ENCODE data around the gene COLEC12.
A peak's percentile ranks its signal among the peaks of the same experiment; 100 is the strongest.
"Not testable (repeated sequence)": the region's sequence is repeated elsewhere in the genome, so short reads cannot be mapped to it uniquely, and the experiment has no call there.

The COLEC12 gene

GRCh38 chr18:408367-408766, 92.1 kb downstream of the COLEC12 start:
- Histone ChIP-seq H3K27ac (peak overlapping the region; percentile 79), H3K9me3 (ENCODE audit: low read depth, low read length) (no peaks in the 10 kb centered on the region), H3K36me3 (ENCODE audit: insufficient read depth, low read length) (no peaks in the 10 kb centered on the region), H3K4me3 (peak overlapping the region; percentile 54), H3K9ac (ENCODE audit: insufficient read length) (no peak overlapping the region)
- TF ChIP-seq FOXP2 (optimal IDR thresholded peaks at IDR 0.05; ENCODE audit: control extremely low read depth, extremely low read length, insufficient read depth) (no peak), EZH2 (IDR thresholded peaks at IDR 0.05) (no peak), POLR2AphosphoS5 (IDR thresholded peaks at IDR 0.05; ENCODE audit: borderline replicate concordance, low read depth, low read length) (no peak)
- DNase-seq (ENCODE audit: low read depth, low spot score), result peak; percentile 68

GRCh38 chr18:407626-408224, 92.8 kb downstream of the COLEC12 start:
- Histone ChIP-seq H3K27ac (peak overlapping the region; percentile 79), H3K4me3 (peak overlapping the region; percentile 54), H3K9me3 (ENCODE audit: low read depth, low read length) (no peaks in the 10 kb centered on the region), H3K36me3 (ENCODE audit: insufficient read depth, low read length) (no peaks in the 10 kb centered on the region), H3K9ac (ENCODE audit: insufficient read length) (no peak overlapping the region)
- TF ChIP-seq FOXP2 (optimal IDR thresholded peaks at IDR 0.05; ENCODE audit: control extremely low read depth, extremely low read length, insufficient read depth) (no peak), EZH2 (IDR thresholded peaks at IDR 0.05) (no peak), POLR2AphosphoS5 (IDR thresholded peaks at IDR 0.05; ENCODE audit: borderline replicate concordance, low read depth, low read length) (no peak)
- DNase-seq (ENCODE audit: low read depth, low spot score), result no peak

GRCh38 chr18:407191-407590, 93.3 kb downstream of the COLEC12 start:
- H3K27ac ChIP-seq, result peak overlapping the region; percentile 79
- no peak overlapping the region for H3K9ac ChIP-seq (ENCODE audit: insufficient read length)
- no peak for TF ChIP-seq POLR2AphosphoS5 (IDR thresholded peaks at IDR 0.05; ENCODE audit: borderline replicate concordance, low read depth, low read length)
- no peak for DNase-seq (ENCODE audit: low read depth, low spot score)
- peak overlapping the region; percentile 54 for H3K4me3 ChIP-seq
- H3K9me3 ChIP-seq (ENCODE audit: low read depth, low read length), result no peaks in the 10 kb centered on the region
- H3K36me3 ChIP-seq (ENCODE audit: insufficient read depth, low read length), result no peaks in the 10 kb centered on the region

GRCh38 chr18:406677-407076, 93.8 kb downstream of the COLEC12 start:
- Histone ChIP-seq H3K36me3 (ENCODE audit: insufficient read depth, low read length) (no peaks in the 10 kb centered on the region), H3K9me3 (ENCODE audit: low read depth, low read length) (no peaks in the 10 kb centered on the region), H3K27ac (peak overlapping the region; percentile 79), H3K4me3 (no peak overlapping the region; the same call in 1 of the 2 replicates), H3K9ac (ENCODE audit: insufficient read length) (no peak overlapping the region)
- no peak for DNase-seq (ENCODE audit: low read depth, low spot score)
- TF ChIP-seq FOXP2 (optimal IDR thresholded peaks at IDR 0.05; ENCODE audit: control extremely low read depth, extremely low read length, insufficient read depth), result no peak
- TF ChIP-seq POLR2AphosphoS5 (IDR thresholded peaks at IDR 0.05; ENCODE audit: borderline replicate concordance, low read depth, low read length), result no peak
- no peak for TF ChIP-seq EZH2 (IDR thresholded peaks at IDR 0.05)

GRCh38 chr18:405006-405405, 95.5 kb downstream of the COLEC12 start:
- not testable (repeated sequence) for H3K4me3 ChIP-seq; H3K36me3 ChIP-seq (ENCODE audit: insufficient read depth, low read length); H3K9ac ChIP-seq (ENCODE audit: insufficient read length); DNase-seq (ENCODE audit: low read depth, low spot score); H3K9me3 ChIP-seq (ENCODE audit: low read depth, low read length); H3K27ac ChIP-seq

- H3K9ac ChIP-seq (ENCODE audit: insufficient read length), result no peak overlapping the region
- H3K36me3 ChIP-seq (ENCODE audit: insufficient read depth, low read length), result no peaks in the 10 kb centered on the region
- DNase-seq (ENCODE audit: low read depth, low spot score), result no peak
- H3K9me3 ChIP-seq (ENCODE audit: low read depth, low read length), result no peaks in the 10 kb centered on the region
- H3K4me3 ChIP-seq, result no peak overlapping the region
- TF ChIP-seq EZH2 (IDR thresholded peaks at IDR 0.05) (no peak), POLR2AphosphoS5 (IDR thresholded peaks at IDR 0.05; ENCODE audit: borderline replicate concordance, low read depth, low read length) (no peak), FOXP2 (optimal IDR thresholded peaks at IDR 0.05; ENCODE audit: control extremely low read depth, extremely low read length, insufficient read depth) (no peak)
- H3K27ac ChIP-seq, result no peak overlapping the region
These were observed 96.4 kb downstream of the COLEC12 start for GRCh38 chr18:404061-404636.

GRCh38 chr18:402129-402528, 98.4 kb downstream of the COLEC12 start:
- Histone ChIP-seq H3K9me3 (ENCODE audit: low read depth, low read length) (no peaks in the 10 kb centered on the region), H3K4me3 (no peak overlapping the region), H3K9ac (ENCODE audit: insufficient read length) (no peak overlapping the region), H3K36me3 (ENCODE audit: insufficient read depth, low read length) (no peaks in the 10 kb centered on the region), H3K27ac (no peak overlapping the region)
- DNase-seq (ENCODE audit: low read depth, low spot score), result no peak
- TF ChIP-seq FOXP2 (optimal IDR thresholded peaks at IDR 0.05; ENCODE audit: control extremely low read depth, extremely low read length, insufficient read depth), result no peak

GRCh38 chr18:400456-400855, 100.0 kb downstream of the COLEC12 start:
- Histone ChIP-seq H3K9ac (ENCODE audit: insufficient read length) (no peak overlapping the region), H3K36me3 (ENCODE audit: insufficient read depth, low read length) (no peaks in the 10 kb centered on the region), H3K27ac (peak overlapping the region; percentile 8; the same call in 1 of the 2 replicates), H3K4me3 (no peak overlapping the region), H3K9me3 (ENCODE audit: low read depth, low read length) (no peaks in the 10 kb centered on the region)
- DNase-seq (ENCODE audit: low read depth, low spot score), result no peak
- TF ChIP-seq FOXP2 (optimal IDR thresholded peaks at IDR 0.05; ENCODE audit: control extremely low read depth, extremely low read length, insufficient read depth), result no peak

GRCh38 chr18:399631-400135, 100.8 kb downstream of the COLEC12 start:
- TF ChIP-seq POLR2AphosphoS5 (IDR thresholded peaks at IDR 0.05; ENCODE audit: borderline replicate concordance, low read depth, low read length) (no peak), FOXP2 (optimal IDR thresholded peaks at IDR 0.05; ENCODE audit: control extremely low read depth, extremely low read length, insufficient read depth) (no peak), EZH2 (IDR thresholded peaks at IDR 0.05) (no peak)
- 0 out of 2 replicates have a peak overlapping the region, but pooled peaks have one; percentile 19 for H3K27ac ChIP-seq
- no peak overlapping the region for H3K9ac ChIP-seq (ENCODE audit: insufficient read length)
- H3K4me3 ChIP-seq, result no peak overlapping the region
- H3K36me3 ChIP-seq (ENCODE audit: insufficient read depth, low read length), result no peaks in the 10 kb centered on the region
- no peak for DNase-seq (ENCODE audit: low read depth, low spot score)
- no peaks in the 10 kb centered on the region for H3K9me3 ChIP-seq (ENCODE audit: low read depth, low read length)
